TTC549 (cell line): Measurements from ENCODE around the gene IPO13.

Source experiments
- FAIRE-seq: peaks from 2 replicates; lab custom pipeline; 2012; peaks lifted over from hg19 to GRCh38; lab: Jason Lieb, UNC

IPO13 gene

GRCh38 chr1:43946236-43947060, at the start of gene IPO13:
Gene IPO13, plus strand, starts transcription at chr1:43946950. Its CDS starts 651 bp downstream, at chr1:43947601.
- FAIRE-seq = no peak

GRCh38 chr1:43898981-43899380, 47.8 kb upstream of the IPO13 start:
- FAIRE-seq = no peak

- no peak for FAIRE-seq
These were observed 46.4 kb upstream of the IPO13 start for GRCh38 chr1:43900386-43900785.

- no peak for FAIRE-seq
These were observed 45.4 kb upstream of the IPO13 start for GRCh38 chr1:43901196-43901961.

- FAIRE-seq = no peak
These were observed 44.5 kb upstream of the IPO13 start for GRCh38 chr1:43902058-43902831.

- no peak for FAIRE-seq
These were observed 41.8 kb upstream of the IPO13 start for GRCh38 chr1:43904660-43905551.

GRCh38 chr1:43908226-43908625, 38.5 kb upstream of the IPO13 start:
- FAIRE-seq = no peak

GRCh38 chr1:43908858-43909257, 37.9 kb upstream of the IPO13 start:
- FAIRE-seq = no peak

- no peak for FAIRE-seq
These were observed 36.4 kb upstream of the IPO13 start for GRCh38 chr1:43910343-43910742.

- no peak for FAIRE-seq
These were observed 34.1 kb upstream of the IPO13 start for GRCh38 chr1:43912607-43913006.

- no peak for FAIRE-seq
These were observed 33.7 kb upstream of the IPO13 start for GRCh38 chr1:43913051-43913501.

GRCh38 chr1:43913666-43914360, 32.9 kb upstream of the IPO13 start:
- FAIRE-seq = no peak

GRCh38 chr1:43914576-43915525, 31.9 kb upstream of the IPO13 start:
- no peak for FAIRE-seq

GRCh38 chr1:43919906-43920305, 26.8 kb upstream of the IPO13 start:
- no peak for FAIRE-seq

GRCh38 chr1:43921022-43921421, 25.7 kb upstream of the IPO13 start:
- no peak for FAIRE-seq

GRCh38 chr1:43924516-43924915, 22.2 kb upstream of the IPO13 start:
- FAIRE-seq = no peak

GRCh38 chr1:43925846-43926245, 20.9 kb upstream of the IPO13 start:
- no peak for FAIRE-seq

GRCh38 chr1:43930168-43930948, 16.4 kb upstream of the IPO13 start:
- no peak for FAIRE-seq

- no peak for FAIRE-seq
These were observed 15.8 kb upstream of the IPO13 start for GRCh38 chr1:43930949-43931275.
